Liver (tissue), 9 donors: ENCODE results near the gene ZNF487. TPM values are rescaled to one million over a fixed set of nuclear protein-coding genes. Genes with fewer than 3 reads are reported as not detected.

ENCODE experiments used
- DNase-seq: peaks from one replicate; pipeline ENCODE4 v3.0.0-alpha.2; 2017; ENCODE audit warnings: low spot score
- H3K27ac ChIP-seq, 2 donors: one replicate each; pipeline ENCODE4 v1.7.0; 2013; ENCODE audit warnings: inconsistent platforms in 2 of 2, low read length in 2 of 2, control low read depth in 1 of 2, low read depth in 1 of 2, mild to moderate bottlenecking in 1 of 2
- H3K27me3 ChIP-seq, 4 donors: one replicate each; pipeline versions ENCODE4 v1.6.1 to v1.7.0; 2013; ENCODE audit warnings: low read length in 3 of 4, inconsistent platforms in 1 of 4, mild to moderate bottlenecking in 1 of 4, moderate library complexity in 1 of 4; ENCODE audit not compliant: control insufficient read depth in 4 of 4, insufficient read depth in 4 of 4
- H3K36me3 ChIP-seq, 4 donors: one replicate each; pipeline versions ENCODE4 v1.6.1 to v1.7.0; 2013; ENCODE audit warnings: low read length in 3 of 4, mild to moderate bottlenecking in 3 of 4, low read depth in 1 of 4, moderate library complexity in 1 of 4; ENCODE audit not compliant: control insufficient read depth in 4 of 4, insufficient read depth in 3 of 4
- H3K4me1 ChIP-seq, 4 donors: one replicate each; pipeline versions ENCODE4 v1.6.1 to v1.7.0; 2013; ENCODE audit warnings: low read length in 3 of 4, mild to moderate bottlenecking in 3 of 4, moderate library complexity in 1 of 4; ENCODE audit not compliant: control insufficient read depth in 4 of 4, insufficient read depth in 4 of 4
- H3K4me3 ChIP-seq, 3 donors: one replicate each; pipeline versions ENCODE4 v1.6.1 to v1.7.0; 2013; ENCODE audit warnings: low read length in 3 of 3, control low read depth in 1 of 3, low read depth in 1 of 3, mild to moderate bottlenecking in 1 of 3
- H3K9ac ChIP-seq, 2 donors: one replicate each; pipeline ENCODE4 v1.7.0; 2013; ENCODE audit warnings: low read length in 2 of 2, mild to moderate bottlenecking in 2 of 2, moderate library complexity in 2 of 2, control low read depth in 1 of 2, low read depth in 1 of 2
- H3K9me3 ChIP-seq, 4 donors: one replicate each; pipeline versions ENCODE4 v1.6.1 to v1.7.0; 2013; ENCODE audit warnings: low read length in 3 of 4; ENCODE audit not compliant: control insufficient read depth in 4 of 4
- CTCF ChIP-seq: fragments of 150-350 bp; IDR thresholded peaks from 2 replicates; pipeline ENCODE4 v1.5.1; 2017; ENCODE audit warnings: improper control_type of control experiment, low read depth, low read length; ENCODE audit not compliant: missing input control
- EGR1 ChIP-seq, 2 donors: IDR thresholded peaks; 2 replicates each; pipeline ENCODE4 v1.6.1; 2016 to 2018; ENCODE audit warnings: antibody characterized with exemption in 2 of 2, low read depth in 2 of 2
- FOXA1 ChIP-seq: IDR thresholded peaks from 2 replicates; pipeline ENCODE4 v1.6.1; 2016; ENCODE audit warnings: antibody characterized with exemption
- FOXA2 ChIP-seq: IDR thresholded peaks from 2 replicates; pipeline ENCODE4 v1.6.1; 2016; ENCODE audit warnings: antibody characterized with exemption
- GABPA ChIP-seq, 2 donors: IDR thresholded peaks in 1 of 2; conservative IDR thresholded peaks in 1 of 2; 2 replicates each; pipeline ENCODE4 v1.6.1; 2016; ENCODE audit warnings: antibody characterized with exemption in 2 of 2, mild to moderate bottlenecking in 1 of 2, moderate library complexity in 1 of 2
- HNF4A ChIP-seq, 2 donors: conservative IDR thresholded peaks; 2 replicates each; pipeline ENCODE4 v1.6.1; 2016; ENCODE audit warnings: antibody characterized with exemption in 2 of 2, mild to moderate bottlenecking in 2 of 2
- HNF4G ChIP-seq: IDR thresholded peaks from 2 replicates; pipeline ENCODE4 v1.6.1; 2016; ENCODE audit warnings: antibody characterized with exemption
- JUND ChIP-seq, 2 donors: IDR thresholded peaks; 2 replicates each; pipeline ENCODE4 v1.6.1; 2016; ENCODE audit warnings: antibody characterized with exemption in 2 of 2
- NR2F2 ChIP-seq: IDR thresholded peaks from 2 replicates; pipeline ENCODE4 v1.6.1; 2016; ENCODE audit warnings: antibody characterized with exemption
- RAD21 ChIP-seq, 2 donors: IDR thresholded peaks; 2 replicates each; pipeline ENCODE4 v1.6.1; 2016; ENCODE audit warnings: antibody characterized with exemption in 2 of 2, mild to moderate bottlenecking in 2 of 2
- REST ChIP-seq: IDR thresholded peaks from 2 replicates; pipeline ENCODE4 v1.6.1; 2016; ENCODE audit warnings: antibody characterized with exemption, mild to moderate bottlenecking
- RXRA ChIP-seq, 2 donors: IDR thresholded peaks; 2 replicates each; pipeline ENCODE4 v1.6.1; 2017 to 2018; ENCODE audit warnings: antibody characterized with exemption in 2 of 2, mild to moderate bottlenecking in 1 of 2
- SP1 ChIP-seq: IDR thresholded peaks from 2 replicates; pipeline ENCODE4 v1.6.1; 2018; ENCODE audit warnings: antibody characterized with exemption, mild to moderate bottlenecking
- TAF1 ChIP-seq: conservative IDR thresholded peaks from 2 replicates; pipeline ENCODE4 v1.6.1; 2016; ENCODE audit warnings: antibody characterized with exemption, mild to moderate bottlenecking
- YY1 ChIP-seq: IDR thresholded peaks from 2 replicates; pipeline ENCODE4 v1.6.1; 2016; ENCODE audit warnings: antibody characterized with exemption, mild to moderate bottlenecking
- WGBS: extraction: QIAGEN DNeasy Blood & Tissue Kit; methylation state at CpG from one replicate; pipeline ENCODE4 v1.1.7; 2013; 5-methylcytosine and 5-hydroxymethylcytosine counted together
- polyA plus RNA-seq, 2 donors: library from polyadenylated mRNA; stranded (reverse) in 1 of 2; unstranded in 1 of 2; fragments of 200-250 nt in 1 of 2; fragments of >200 nt in 1 of 2; fragmentation: Nextera tagmentation in 1 of 2; extraction: Ambion mirVana in 1 of 2; gene quantifications; one replicate each; pipeline versions ENCODE4 v1.2.1 to v1.2.3, GENCODE V29; 2013 to 2015
- total RNA-seq, 2 donors: library from RNA; depleted of rRNA; stranded (reverse); fragments of >200 nt; gene quantifications; one replicate each; pipeline ENCODE4 v1.2.3, GENCODE V29; 2014
- TF ChIP-seq, protein P1 (sequence below): IDR thresholded peaks from 2 replicates; pipeline ENCODE4 v1.6.1; 2016; ENCODE audit warnings: antibody characterized with exemption
- TF ChIP-seq, protein P2 (sequence below): IDR thresholded peaks from 2 replicates; pipeline ENCODE4 v1.6.1; 2016; ENCODE audit warnings: antibody characterized with exemption
- TF ChIP-seq, protein P3 (sequence below): IDR thresholded peaks from 2 replicates; pipeline ENCODE4 v1.6.1; 2016; ENCODE audit warnings: antibody characterized with exemption
- donor health status: healthy.
- donor health status: healthy.
- donor health status: healthy.
- donor health status: healthy.
- donor health status: healthy.

Gene ZNF487
- total and polyA plus RNA-seq, 4 donors: 1.3 to 4.8 (median 1.9) TPM

DNA sequence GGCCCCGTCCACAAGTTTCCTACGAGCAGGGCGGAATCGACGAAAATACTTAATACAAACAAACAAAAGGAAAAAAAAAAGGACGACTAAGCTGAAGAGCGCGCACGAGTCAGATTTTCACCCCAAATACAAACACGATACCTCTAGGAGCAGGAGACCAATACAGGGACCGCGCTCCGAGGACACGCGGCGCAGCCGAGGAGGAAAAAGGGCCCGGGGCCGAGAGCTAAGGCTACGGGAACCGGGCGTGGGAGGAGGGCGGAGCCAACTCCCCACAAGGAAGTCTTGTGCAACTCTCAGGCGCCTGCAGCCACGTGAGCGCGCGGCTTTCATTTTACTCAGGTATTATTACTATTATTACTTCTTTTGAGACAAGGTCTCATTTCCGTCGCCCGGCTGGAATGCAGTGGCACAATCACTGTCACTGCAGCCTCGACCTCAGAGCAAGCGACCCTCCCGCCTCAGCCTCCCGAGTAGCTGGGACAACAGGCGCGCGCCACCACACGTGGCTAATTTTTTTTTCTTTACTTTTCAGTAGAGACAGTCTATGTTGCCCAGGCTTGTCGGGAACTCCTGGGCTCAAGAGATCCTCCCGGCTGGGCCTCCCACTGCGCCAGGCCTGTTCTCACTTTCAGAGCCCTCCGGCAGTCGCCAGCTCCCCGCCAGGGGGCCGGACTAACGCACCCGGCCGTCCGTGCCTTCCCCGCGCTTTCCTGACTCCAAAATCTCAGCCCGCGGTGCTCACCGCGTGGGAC is 29.2 kb upstream of the ZNF487 start:
- Histone ChIP-seq H3K27me3 (no peaks in the 10 kb centered on the region), H3K27ac (peak overlapping the region; percentile 99), H3K4me3 (peak overlapping the region; percentile 87 to 92 (median 89)), H3K36me3 (peaks cover 0 to 6% (median 4%) of the 10 kb centered on the region in 4 donors), H3K9me3 (no peaks in the 10 kb centered on the region), H3K9ac (peak overlapping the region; percentile 69 to 95), H3K4me1 (peaks cover 10 to 36% (median 19%) of the 10 kb centered on the region in 4 donors)
- peak; percentile 84 for DNase-seq
- TF ChIP-seq JUND (IDR thresholded peaks at IDR 0.05) (peak in 1 of 2 donors; percentile 27), REST (peak; percentile 91), SP1 (peak; percentile 50), RXRA (IDR thresholded peaks at IDR 0.05) (peak in 1 of 2 donors; percentile 17), RAD21 (IDR thresholded peaks at IDR 0.05) (peak in 1 of 2 donors; percentile 27), HNF4G (no peak), FOXA1 (no peak), NR2F2 (peak; percentile 32), HNF4A (conservative IDR thresholded peaks at IDR 0.05) (peak; percentile 21 to 40), FOXA2 (no peak), EGR1 (IDR thresholded peaks at IDR 0.05; ENCODE audit: low read depth in 2 of 2) (peak; percentile 96 to 99), GABPA (IDR thresholded peaks at IDR 0.05 in 1 of 2, conservative IDR thresholded peaks at IDR 0.05 in 1 of 2) (peak in 1 of 2 donors; percentile 52), TAF1 (peak; percentile 60), CTCF (peak; percentile 35), YY1 (peak; percentile 82)
- TF ChIP-seq, protein P1, sequence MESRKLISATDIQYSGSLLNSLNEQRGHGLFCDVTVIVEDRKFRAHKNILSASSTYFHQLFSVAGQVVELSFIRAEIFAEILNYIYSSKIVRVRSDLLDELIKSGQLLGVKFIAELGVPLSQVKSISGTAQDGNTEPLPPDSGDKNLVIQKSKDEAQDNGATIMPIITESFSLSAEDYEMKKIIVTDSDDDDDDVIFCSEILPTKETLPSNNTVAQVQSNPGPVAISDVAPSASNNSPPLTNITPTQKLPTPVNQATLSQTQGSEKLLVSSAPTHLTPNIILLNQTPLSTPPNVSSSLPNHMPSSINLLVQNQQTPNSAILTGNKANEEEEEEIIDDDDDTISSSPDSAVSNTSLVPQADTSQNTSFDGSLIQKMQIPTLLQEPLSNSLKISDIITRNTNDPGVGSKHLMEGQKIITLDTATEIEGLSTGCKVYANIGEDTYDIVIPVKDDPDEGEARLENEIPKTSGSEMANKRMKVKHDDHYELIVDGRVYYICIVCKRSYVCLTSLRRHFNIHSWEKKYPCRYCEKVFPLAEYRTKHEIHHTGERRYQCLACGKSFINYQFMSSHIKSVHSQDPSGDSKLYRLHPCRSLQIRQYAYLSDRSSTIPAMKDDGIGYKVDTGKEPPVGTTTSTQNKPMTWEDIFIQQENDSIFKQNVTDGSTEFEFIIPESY: peak; percentile 25
- TF ChIP-seq, protein P2, sequence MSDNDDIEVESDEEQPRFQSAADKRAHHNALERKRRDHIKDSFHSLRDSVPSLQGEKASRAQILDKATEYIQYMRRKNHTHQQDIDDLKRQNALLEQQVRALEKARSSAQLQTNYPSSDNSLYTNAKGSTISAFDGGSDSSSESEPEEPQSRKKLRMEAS: peak; percentile 98
- TF ChIP-seq, protein P3, sequence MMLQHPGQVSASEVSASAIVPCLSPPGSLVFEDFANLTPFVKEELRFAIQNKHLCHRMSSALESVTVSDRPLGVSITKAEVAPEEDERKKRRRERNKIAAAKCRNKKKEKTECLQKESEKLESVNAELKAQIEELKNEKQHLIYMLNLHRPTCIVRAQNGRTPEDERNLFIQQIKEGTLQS: no peak
- WGBS: under 1% methylated on average over 56 of the region's 56 CpGs
